Measurements from ENCODE around the gene ZNF598. TPM values are rescaled to one million over a fixed set of nuclear protein-coding genes. Genes with fewer than 3 reads are reported as not detected.
A peak's percentile ranks its signal among the peaks of the same experiment; 100 is the strongest.
"Not testable (repeated sequence)": the region's sequence is repeated elsewhere in the genome, so short reads cannot be mapped to it uniquely, and the experiment has no call there.

ZNF598 gene
- total RNA-seq, 1 experiment from 2014 or later = 85.7 TPM

DNA sequence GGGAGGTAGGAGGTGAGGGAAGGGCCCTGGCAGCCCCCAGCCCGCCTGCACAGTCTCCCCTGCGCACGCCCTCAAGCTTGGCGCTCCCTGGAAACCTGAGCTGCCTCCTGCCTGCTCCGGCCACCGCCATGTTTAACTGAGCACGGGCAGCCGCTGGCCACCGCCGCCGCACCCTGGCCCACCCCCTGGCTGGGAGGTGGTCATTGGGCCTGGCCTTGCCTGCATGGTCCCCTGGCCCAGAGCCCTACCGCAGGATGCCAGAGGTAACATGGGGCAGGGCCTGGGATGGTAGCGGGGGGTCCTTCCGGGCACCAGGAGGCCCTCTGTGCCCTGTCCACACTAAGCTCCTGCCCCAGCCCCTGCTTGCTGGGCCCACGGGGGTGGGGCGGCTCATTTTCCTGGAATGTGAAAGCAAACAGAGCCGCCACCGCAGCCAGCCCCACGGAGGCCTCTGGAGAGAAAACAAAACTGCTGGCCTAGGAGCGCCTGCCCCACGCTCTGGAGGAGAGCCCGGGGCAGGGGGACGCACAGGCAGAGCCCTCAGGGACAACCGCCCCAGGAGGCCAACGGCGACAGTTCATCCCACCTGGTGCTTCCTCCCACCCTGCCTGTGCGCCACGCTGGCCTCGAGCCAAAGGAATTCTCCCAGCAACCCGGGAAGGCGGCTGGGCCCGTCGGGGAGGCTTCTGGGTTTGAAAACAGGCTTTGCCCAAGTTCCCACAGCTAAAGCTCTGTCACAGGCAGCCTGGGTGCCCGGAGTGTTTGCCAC is 26.0 kb upstream of the ZNF598 start:
- Histone ChIP-seq H3K9me3 (ENCODE audit: control insufficient read depth, insufficient read depth, low read depth, low read length) (no peaks in the 10 kb centered on the region), H3K4me1 (ENCODE audit: control insufficient read depth, insufficient read depth, low read length) (peaks cover 78% of the 10 kb centered on the region), H3K4me3 (ENCODE audit: low read depth in 2 of 2, low read length in 2 of 2) (peak overlapping the region in 1 of 2 experiments; percentile 20; a peak in 1 of 4 replicates), H3K27me3 (ENCODE audit: control insufficient read depth, insufficient read depth, low read length) (no peaks in the 10 kb centered on the region), H3K27ac (ENCODE audit: low read length) (peak overlapping the region; percentile 91), H3K36me3 (ENCODE audit: control insufficient read depth, insufficient read depth, low read length) (no peaks in the 10 kb centered on the region)
- intact Hi-C loops (cut with micrococcal nuclease; ENCODE audit: unreplicated experiment) = no loop called here
- no TSS peak for BruUV-seq (replicated peaks)
- ChIA-PET CTCF (interaction anchor here (0.6 kb wide), 1 partner anchor 103 kb away, joined by 11 read pairs; no protein-coding TSS in a partner anchor), POLR2A (no interaction called here)
- ATAC-seq = peak; percentile 57
- in situ Hi-C loops (cut with HindIII; ENCODE audit: low pct_unique_long_range_greater_than_20kb, low sequenced_read_pairs) = no loop called here
- peak; percentile 74 for TF ChIP-seq TCF7L2 (IDR thresholded peaks at IDR 0.05; ENCODE audit: low read depth, low read length)
- TF ChIP-seq, protein P1, sequence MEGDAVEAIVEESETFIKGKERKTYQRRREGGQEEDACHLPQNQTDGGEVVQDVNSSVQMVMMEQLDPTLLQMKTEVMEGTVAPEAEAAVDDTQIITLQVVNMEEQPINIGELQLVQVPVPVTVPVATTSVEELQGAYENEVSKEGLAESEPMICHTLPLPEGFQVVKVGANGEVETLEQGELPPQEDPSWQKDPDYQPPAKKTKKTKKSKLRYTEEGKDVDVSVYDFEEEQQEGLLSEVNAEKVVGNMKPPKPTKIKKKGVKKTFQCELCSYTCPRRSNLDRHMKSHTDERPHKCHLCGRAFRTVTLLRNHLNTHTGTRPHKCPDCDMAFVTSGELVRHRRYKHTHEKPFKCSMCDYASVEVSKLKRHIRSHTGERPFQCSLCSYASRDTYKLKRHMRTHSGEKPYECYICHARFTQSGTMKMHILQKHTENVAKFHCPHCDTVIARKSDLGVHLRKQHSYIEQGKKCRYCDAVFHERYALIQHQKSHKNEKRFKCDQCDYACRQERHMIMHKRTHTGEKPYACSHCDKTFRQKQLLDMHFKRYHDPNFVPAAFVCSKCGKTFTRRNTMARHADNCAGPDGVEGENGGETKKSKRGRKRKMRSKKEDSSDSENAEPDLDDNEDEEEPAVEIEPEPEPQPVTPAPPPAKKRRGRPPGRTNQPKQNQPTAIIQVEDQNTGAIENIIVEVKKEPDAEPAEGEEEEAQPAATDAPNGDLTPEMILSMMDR (IDR thresholded peaks at IDR 0.05) = no peak
- 0 out of 2 replicates have a peak, but pooled peaks have one; percentile 24 for TF ChIP-seq SIN3A (IDR thresholded peaks at IDR 0.05; ENCODE audit: borderline replicate concordance, insufficient read depth, low read depth, low read length)
- no peak for DNase-seq (ENCODE audit: low read depth, low spot score)

DNA sequence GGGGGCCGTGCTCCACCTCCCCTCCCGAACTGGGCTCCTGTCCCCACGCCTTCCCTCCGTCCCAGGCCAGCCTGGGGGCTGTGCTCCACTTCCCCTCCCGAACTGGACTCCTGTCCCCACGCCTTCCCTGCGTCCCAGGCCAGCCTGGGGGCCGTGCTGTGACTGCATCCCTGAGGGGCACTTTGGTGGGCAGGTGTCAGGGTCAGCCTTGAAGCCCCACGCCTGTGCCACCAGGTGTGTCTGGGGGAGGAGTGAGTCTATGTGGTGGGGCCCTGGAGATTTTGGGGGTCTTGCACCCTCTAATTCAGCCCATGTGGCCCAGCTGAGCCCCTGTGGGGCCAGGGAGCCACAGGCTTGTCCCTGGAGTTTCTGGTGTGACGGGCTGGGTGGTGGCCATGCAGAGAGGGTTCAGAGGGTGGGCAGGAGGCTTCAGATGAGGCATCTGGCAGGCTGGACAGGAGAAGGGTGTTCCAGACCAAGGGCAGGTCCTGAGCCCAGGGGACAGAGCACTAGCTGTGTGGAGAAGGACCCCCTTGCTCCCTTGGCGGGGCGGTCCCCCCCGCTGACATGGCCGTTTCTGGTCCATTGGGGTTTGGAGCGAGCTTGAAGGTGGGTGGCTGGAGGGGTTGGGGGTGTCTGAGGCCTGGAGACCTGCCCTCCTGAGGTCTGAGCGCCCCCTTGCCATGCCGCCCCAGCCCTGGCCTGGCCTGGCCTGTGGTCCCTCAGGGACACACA is 25.2 kb upstream of the ZNF598 start:
- ATAC-seq = peak; percentile 0
- no peak for DNase-seq (ENCODE audit: low read depth, low spot score)
- ChIA-PET CTCF (no interaction called here), POLR2A (no interaction called here)
- Histone ChIP-seq H3K27ac (ENCODE audit: low read length) (peak overlapping the region; percentile 91), H3K9me3 (ENCODE audit: control insufficient read depth, insufficient read depth, low read depth, low read length) (no peaks in the 10 kb centered on the region), H3K36me3 (ENCODE audit: control insufficient read depth, insufficient read depth, low read length) (no peaks in the 10 kb centered on the region), H3K27me3 (ENCODE audit: control insufficient read depth, insufficient read depth, low read length) (no peaks in the 10 kb centered on the region), H3K4me3 (ENCODE audit: low read depth in 2 of 2, low read length in 2 of 2) (no peak overlapping the region), H3K4me1 (ENCODE audit: control insufficient read depth, insufficient read depth, low read length) (peaks cover 78% of the 10 kb centered on the region)
- no TSS peak for BruUV-seq (replicated peaks)
- TF ChIP-seq, protein P1 (IDR thresholded peaks at IDR 0.05) = no peak
- TF ChIP-seq POLR2AphosphoS5 (IDR thresholded peaks at IDR 0.05; ENCODE audit: low read depth, low read length) = no peak
- no peak for TF ChIP-seq TCF7L2 (IDR thresholded peaks at IDR 0.05; ENCODE audit: low read depth, low read length)
- intact Hi-C loops (cut with micrococcal nuclease; ENCODE audit: unreplicated experiment) (no loop called here), in situ Hi-C loops (cut with HindIII; ENCODE audit: low pct_unique_long_range_greater_than_20kb, low sequenced_read_pairs) (no loop called here)

DNA sequence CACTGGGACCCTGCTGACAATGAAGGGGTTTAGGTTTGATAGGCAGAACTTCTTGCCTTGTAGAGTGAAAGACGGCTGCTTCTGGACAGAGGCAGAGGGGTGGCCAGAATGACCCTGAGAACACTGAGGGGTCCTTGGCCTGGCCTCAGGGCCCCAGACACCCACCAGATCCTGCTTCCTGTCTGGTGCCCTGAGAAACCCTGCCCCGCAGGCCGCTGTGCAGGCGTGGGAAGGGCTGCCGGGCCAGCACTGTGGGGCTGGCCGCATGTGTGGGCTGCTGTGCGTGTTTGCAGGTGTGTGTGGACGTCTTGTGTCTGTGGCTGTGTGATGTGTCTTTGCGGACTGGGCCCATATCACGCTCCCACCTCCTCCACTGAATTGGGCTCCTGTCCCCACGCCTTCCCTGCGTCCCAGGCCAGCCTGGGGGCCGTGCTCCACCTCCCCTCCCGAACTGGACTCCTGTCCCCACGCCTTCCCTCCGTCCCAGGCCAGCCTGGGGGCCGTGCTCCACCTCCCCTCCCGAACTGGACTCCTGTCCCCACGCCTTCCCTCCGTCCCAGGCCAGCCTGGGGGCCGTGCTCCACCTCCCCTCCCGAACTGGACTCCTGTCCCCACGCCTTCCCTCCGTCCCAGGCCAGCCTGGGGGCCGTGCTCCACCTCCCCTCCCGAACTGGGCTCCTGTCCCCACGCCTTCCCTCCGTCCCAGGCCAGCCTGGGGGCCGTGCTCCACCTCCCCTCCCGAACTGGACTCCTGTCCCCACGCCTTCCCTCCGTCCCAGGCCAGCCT is 24.5 kb upstream of the ZNF598 start:
- H3K27me3 ChIP-seq (ENCODE audit: control insufficient read depth, insufficient read depth, low read length); POLR2A ChIA-PET; ATAC-seq; intact Hi-C loops (cut with micrococcal nuclease; ENCODE audit: unreplicated experiment); BruUV-seq (replicated peaks); DNase-seq (ENCODE audit: low read depth, low spot score); in situ Hi-C loops (cut with HindIII; ENCODE audit: low pct_unique_long_range_greater_than_20kb, low sequenced_read_pairs); CTCF ChIA-PET; H3K9me3 ChIP-seq (ENCODE audit: control insufficient read depth, insufficient read depth, low read depth, low read length); H3K36me3 ChIP-seq (ENCODE audit: control insufficient read depth, insufficient read depth, low read length): not testable (repeated sequence)
- peak overlapping the region; percentile 13 to 31; a peak in 3 of 4 replicates for H3K4me3 ChIP-seq (ENCODE audit: low read depth in 2 of 2, low read length in 2 of 2)
- peak overlapping the region; percentile 95 for H3K27ac ChIP-seq (ENCODE audit: low read length)
- H3K4me1 ChIP-seq (ENCODE audit: control insufficient read depth, insufficient read depth, low read length) = peaks cover 78% of the 10 kb centered on the region
